HepG2 (cell line): ENCODE results near the gene TFEB. TPM values are rescaled to one million over a fixed set of nuclear protein-coding genes. Genes with fewer than 3 reads are reported as not detected.

Experiments used
- ATAC-seq: fragments of 200-7000 bp; cut with Tn5 transposase; 3 replicates; pipeline ENCODE4 v1.9.1; 2020; ENCODE audit warnings: mild to moderate bottlenecking, moderate library complexity
- BruUV-seq: library from RNA; stranded (reverse); fragments of 400-500 nt; replicated peaks from 2 replicates; lab custom pipeline; 2021; lab: Mats Ljungman, UMichigan
- CTCF ChIA-PET: fragments of 300-600 bp; formaldehyde crosslinking; extraction: SDS; loops from one replicate; lab custom pipeline; 2021; ENCODE audit warnings: low total read pairs, inconsistent platforms, low intra/inter-chr PET ratio; lab: Yijun Ruan, JAX
- POLR2A ChIA-PET: fragments of 350-600 bp; sonication (Branson Sonifier 250); formaldehyde crosslinking; loops from one replicate; lab custom pipeline; 2020; ENCODE audit warnings: antibody characterized with exemption, inconsistent platforms; lab: Yijun Ruan, JAX
- DNase-seq: peaks from one replicate; pipeline ENCODE4 v3.0.0-alpha.2; 2015; ENCODE audit warnings: low spot score
- FAIRE-seq: peaks from 3 replicates; lab custom pipeline; 2011; peaks lifted over from hg19 to GRCh38; lab: Jason Lieb, UNC
- H2AFZ ChIP-seq: one replicate; pipeline ENCODE4 v1.6.1; 2011; ENCODE audit warnings: low read length, inconsistent platforms
- H3K27ac ChIP-seq: fragments of 300-600 bp; 3 replicates; pipeline ENCODE4 v1.8.0; 2011; ENCODE audit warnings: mixed run types, mild to moderate bottlenecking, mixed read lengths, low read length, inconsistent platforms; ENCODE audit not compliant: insufficient read depth; ENCODE audit errors: extremely low read length
- H3K27me3 ChIP-seq, 2 experiments: fragments of 200-600 bp in 1 of 2; 2 replicates in 1 of 2; 3 replicates in 1 of 2; pipeline versions ENCODE4 v1.6.0 to v1.8.0; 2011; ENCODE audit warnings: low read length in 2 of 2, mild to moderate bottlenecking in 2 of 2, moderate library complexity in 2 of 2, inconsistent platforms in 1 of 2; ENCODE audit not compliant: insufficient read depth in 2 of 2, control insufficient read depth in 1 of 2
- H3K36me3 ChIP-seq, 2 experiments: fragments of 200-600 bp in 1 of 2; replicated peaks in 1 of 2; 2 replicates in 1 of 2; 3 replicates in 1 of 2; pipeline versions ENCODE4 v1.5.1 to v1.8.0; 2011; ENCODE audit warnings: low read length in 2 of 2, inconsistent platforms in 1 of 2; ENCODE audit not compliant: insufficient read depth in 2 of 2, control insufficient read depth in 1 of 2
- H3K4me1 ChIP-seq: 2 replicates; pipeline ENCODE4 v1.5.1; 2012; ENCODE audit warnings: low read length, inconsistent platforms; ENCODE audit not compliant: insufficient read depth
- H3K4me2 ChIP-seq: 2 replicates; pipeline ENCODE4 v1.6.0; 2011; ENCODE audit warnings: low read depth, low read length, inconsistent platforms
- H3K4me3 ChIP-seq, 3 experiments: fragments of 200-600 bp in 1 of 3; sonication (generic), shearing (Covaris generic) in 1 of 3; replicated peaks in 1 of 3; 2 replicates each; pipeline ENCODE4 v1.5.1; 2011 to 2016; ENCODE audit warnings: low read length in 3 of 3, inconsistent platforms in 2 of 3, low read depth in 2 of 3, mild to moderate bottlenecking in 2 of 3, control low read depth in 1 of 3, mixed read lengths in 1 of 3; ENCODE audit not compliant: insufficient read depth in 1 of 3
- H3K79me2 ChIP-seq: one replicate; pipeline ENCODE4 v1.6.1; 2011; ENCODE audit warnings: low read length, inconsistent platforms; ENCODE audit not compliant: insufficient read depth
- H3K9ac ChIP-seq: 2 replicates; pipeline ENCODE4 v1.6.0; 2011; ENCODE audit warnings: mild to moderate bottlenecking, low read depth, low read length, inconsistent platforms; ENCODE audit not compliant: insufficient read depth
- H3K9me3 ChIP-seq: 2 replicates; pipeline ENCODE4 v1.5.1; 2012; ENCODE audit warnings: mild to moderate bottlenecking, low read length
- H4K20me1 ChIP-seq: 2 replicates; pipeline ENCODE4 v1.6.0; 2011; ENCODE audit warnings: inconsistent platforms, mild to moderate bottlenecking, low read length, moderate library complexity; ENCODE audit not compliant: insufficient read depth
- FOXA3 ChIP-seq: IDR thresholded peaks from 2 replicates; pipeline ENCODE4 v1.6.1; 2016; ENCODE audit warnings: missing genetic modification reagents, missing compliant biosample characterization
- HMGA1 ChIP-seq: sonication (generic); formaldehyde crosslinking; conservative IDR thresholded peaks from 2 replicates; pipeline ENCODE4 v1.4.0; 2020; ENCODE audit warnings: missing genetic modification reagents
- RBM22 ChIP-seq: fragments of 200-400 bp; formaldehyde crosslinking; optimal IDR thresholded peaks from 2 replicates; pipeline ENCODE3; 2017; ENCODE audit warnings: mild to moderate bottlenecking, low read length, moderate library complexity
- U2AF2 ChIP-seq: fragments of 200-400 bp; formaldehyde crosslinking; IDR thresholded peaks from 2 replicates; pipeline ENCODE4 v1.6.1; 2017; ENCODE audit warnings: low read depth, mild to moderate bottlenecking, low read length
- ZNF644 ChIP-seq: IDR thresholded peaks from 2 replicates; pipeline ENCODE4 v1.6.1; 2016; ENCODE audit warnings: low read depth
- ZNF800 ChIP-seq: sonication (generic); formaldehyde crosslinking; IDR thresholded peaks from 2 replicates; pipeline ENCODE4 v1.4.0; 2020; ENCODE audit warnings: missing genetic modification reagents
- ZSCAN9 ChIP-seq: IDR thresholded peaks from 2 replicates; pipeline ENCODE4 v1.6.1; 2016; ENCODE audit warnings: borderline replicate concordance
- WGBS: methylation state at CpG from one replicate; pipeline ENCODE4 v1.1.6; 2017; ENCODE audit warnings: low lambda C conversion rate; 5-methylcytosine and 5-hydroxymethylcytosine counted together
- in situ Hi-C: cut with HindIII; loops from 2 replicates; pipeline ENCODE4 v1.10.0; 2017; ENCODE audit warnings: low pct_unique_long_range_greater_than_20kb; ENCODE audit not compliant: extremely low pct_ligation_motif_present
- intact Hi-C: fragments of 100-400 bp; cut with micrococcal nuclease; formaldehyde crosslinking; loops from one replicate; pipeline ENCODE4 v1.10.0; 2022; ENCODE audit not compliant: unreplicated experiment
- polyA plus RNA-seq, 8 experiments: library from polyadenylated mRNA; depleted of rRNA in 3 of 8; stranded (reverse) in 7 of 8; unstranded in 1 of 8; fragments of >200 nt; fragmentation: Illumina TruSeq in 4 of 8; extraction: Trizol in 4 of 8; gene quantifications; 2 replicates each; pipeline versions ENCODE4 v1.2.1 to v1.2.3, GENCODE V29; 2011 to 2016; ENCODE audit warnings: low read depth in 4 of 8, missing spikeins in 1 of 8, mixed read lengths in 1 of 8; ENCODE audit not compliant: insufficient read depth in 1 of 8
- total RNA-seq, 5 experiments: library from RNA; depleted of rRNA; stranded (reverse); fragments of >200 nt; fragmentation: Illumina TruSeq; extraction: Trizol; gene quantifications; 2 replicates each; pipeline ENCODE4 v1.2.3, GENCODE V29; 2016; ENCODE audit warnings: low read depth in 1 of 5
- TF ChIP-seq, protein P1 (sequence below): IDR thresholded peaks from 2 replicates; pipeline ENCODE4 v1.6.1; 2016; ENCODE audit warnings: low read depth
- TF ChIP-seq, protein P2 (sequence below): sonication (generic); formaldehyde crosslinking; conservative IDR thresholded peaks from 2 replicates; pipeline ENCODE4 v1.8.1; 2023; ENCODE audit warnings: missing genetic modification reagents

Gene TFEB
- total and polyA plus RNA-seq, 2 of the 13 experiments (the other 11 are each of a cell fraction or from before 2014, with no cell fraction given) = 13.3 to 18.7 TPM

DNA sequence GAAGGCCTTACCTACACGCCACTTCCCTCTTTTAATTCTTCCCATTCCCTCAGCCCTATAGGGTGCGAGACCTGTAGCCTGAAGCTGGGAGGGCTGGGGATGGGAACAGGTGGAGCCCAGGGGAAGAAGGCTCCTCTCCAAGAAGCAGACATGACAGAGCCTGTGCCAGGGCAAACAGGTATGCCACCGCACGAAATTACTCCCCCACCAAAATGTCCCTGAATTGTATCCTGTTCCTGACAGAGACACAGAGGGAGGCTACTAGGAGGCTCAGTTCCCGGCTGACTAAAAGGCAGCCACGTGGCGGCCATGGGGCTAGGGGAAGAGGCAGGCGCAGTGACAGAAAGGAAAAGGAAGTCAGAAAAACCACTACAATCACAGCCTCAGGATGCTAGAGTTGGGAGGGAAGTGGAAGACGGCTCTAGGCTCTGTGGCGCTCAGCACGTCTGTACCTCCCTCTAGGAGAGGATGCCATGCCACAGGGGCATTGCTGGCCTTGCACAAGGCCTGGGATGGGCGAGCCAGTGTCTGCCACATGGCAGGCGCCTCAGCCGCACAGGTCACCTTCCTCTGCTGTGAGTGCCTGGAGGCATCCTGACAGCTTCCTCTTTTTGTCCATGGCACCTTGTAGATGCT lies 27.7 kb downstream of the TFEB start:
- FAIRE-seq (no peak), DNase-seq (no peak), ATAC-seq (no peak)
- Histone ChIP-seq H3K4me3 (no peak overlapping the region), H3K9me3 (no peaks in the 10 kb centered on the region), H3K4me2 (no peak overlapping the region), H3K36me3 (0 out of 5 replicates have a peak, but pooled peaks cover 0 to under 1% of the 10 kb centered on the region in 2 experiments), H3K9ac (no peak overlapping the region), H3K79me2 (no peaks in the 10 kb centered on the region), H2AFZ (no peak overlapping the region), H4K20me1 (no peaks in the 10 kb centered on the region), H3K27ac (no peak overlapping the region), H3K27me3 (no peaks in the 10 kb centered on the region), H3K4me1 (peaks cover 18% of the 10 kb centered on the region)
- 84% methylated on average over 14 of the region's 14 CpGs for WGBS
- in situ Hi-C loops = no loop called here
- intact Hi-C loops = no loop called here
- ChIA-PET CTCF (interaction anchor here (4.3 kb wide), 1 partner anchor 68 kb away, joined by 61 read pairs; no protein-coding TSS in a partner anchor), POLR2A (no interaction called here)
- TF ChIP-seq HMGA1 (CRISPR knock-in tag) = no peak
- no peak for TF ChIP-seq ZNF644 (CRISPR knock-in tag)
- TF ChIP-seq ZNF800 (CRISPR knock-in tag) = no peak
- TF ChIP-seq ZSCAN9 (CRISPR knock-in tag) = no peak
- no peak for TF ChIP-seq U2AF2
- no peak for TF ChIP-seq RBM22
- TF ChIP-seq, protein P1, sequence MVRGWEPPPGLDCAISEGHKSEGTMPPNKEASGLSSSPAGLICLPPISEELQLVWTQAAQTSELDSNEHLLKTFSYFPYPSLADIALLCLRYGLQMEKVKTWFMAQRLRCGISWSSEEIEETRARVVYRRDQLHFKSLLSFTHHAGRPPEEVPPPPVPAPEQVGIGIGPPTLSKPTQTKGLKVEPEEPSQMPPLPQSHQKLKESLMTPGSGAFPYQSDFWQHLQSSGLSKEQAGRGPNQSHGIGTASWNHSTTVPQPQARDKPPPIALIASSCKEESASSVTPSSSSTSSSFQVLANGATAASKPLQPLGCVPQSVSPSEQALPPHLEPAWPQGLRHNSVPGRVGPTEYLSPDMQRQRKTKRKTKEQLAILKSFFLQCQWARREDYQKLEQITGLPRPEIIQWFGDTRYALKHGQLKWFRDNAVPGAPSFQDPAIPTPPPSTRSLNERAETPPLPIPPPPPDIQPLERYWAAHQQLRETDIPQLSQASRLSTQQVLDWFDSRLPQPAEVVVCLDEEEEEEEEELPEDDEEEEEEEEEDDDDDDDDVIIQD = no peak
- TF ChIP-seq, protein P2, sequence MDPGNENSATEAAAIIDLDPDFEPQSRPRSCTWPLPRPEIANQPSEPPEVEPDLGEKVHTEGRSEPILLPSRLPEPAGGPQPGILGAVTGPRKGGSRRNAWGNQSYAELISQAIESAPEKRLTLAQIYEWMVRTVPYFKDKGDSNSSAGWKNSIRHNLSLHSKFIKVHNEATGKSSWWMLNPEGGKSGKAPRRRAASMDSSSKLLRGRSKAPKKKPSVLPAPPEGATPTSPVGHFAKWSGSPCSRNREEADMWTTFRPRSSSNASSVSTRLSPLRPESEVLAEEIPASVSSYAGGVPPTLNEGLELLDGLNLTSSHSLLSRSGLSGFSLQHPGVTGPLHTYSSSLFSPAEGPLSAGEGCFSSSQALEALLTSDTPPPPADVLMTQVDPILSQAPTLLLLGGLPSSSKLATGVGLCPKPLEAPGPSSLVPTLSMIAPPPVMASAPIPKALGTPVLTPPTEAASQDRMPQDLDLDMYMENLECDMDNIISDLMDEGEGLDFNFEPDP (CRISPR knock-in tag) = no peak
- TF ChIP-seq FOXA3 (CRISPR knock-in tag) = no peak
- no TSS peak for BruUV-seq
